SK-N-SH treated with all-trans-retinoic acid at 6 μM for 48 hours (cell line): Measurements from ENCODE around the gene DAAM2.

ENCODE experiments used
- ATAC-seq: fragments of 200-7000 bp; cut with Tn5 transposase; 3 replicates; pipeline ENCODE4 v1.9.1; 2020; ENCODE audit warnings: mild to moderate bottlenecking, moderate library complexity
- ARNTL ChIP-seq: fragments of 450-650 bp; formaldehyde crosslinking; IDR thresholded peaks from 2 replicates; pipeline ENCODE4 v1.5.0; 2020; ENCODE audit warnings: low read depth, mild to moderate bottlenecking, moderate library complexity, borderline replicate concordance
- CREB5 ChIP-seq: fragments of 250-450 bp; sonication (Bioruptor Pico); IDR thresholded peaks from 2 replicates; pipeline ENCODE4 v1.5.1; 2020; ENCODE audit warnings: low read depth, mild to moderate bottlenecking, moderate library complexity
- CSDC2 ChIP-seq: fragments of 250-450 bp; sonication (Bioruptor Pico); IDR thresholded peaks from 2 replicates; pipeline ENCODE4 v1.5.0; 2020; ENCODE audit warnings: mild to moderate bottlenecking, moderate library complexity
- CSRNP3 ChIP-seq: fragments of 250-450 bp; sonication (Bioruptor Pico); IDR thresholded peaks from 2 replicates; pipeline ENCODE4 v1.5.1; 2021; ENCODE audit warnings: mild to moderate bottlenecking, moderate library complexity
- ESRRG ChIP-seq: fragments of 250-450 bp; sonication (Bioruptor Pico); IDR thresholded peaks from 2 replicates; pipeline ENCODE4 v1.6.1; 2021; ENCODE audit warnings: mild to moderate bottlenecking
- GLIS3 ChIP-seq: fragments of 250-450 bp; sonication (Bioruptor Pico); IDR thresholded peaks from 2 replicates; pipeline ENCODE4 v1.5.0; 2020; ENCODE audit warnings: mild to moderate bottlenecking, moderate library complexity
- ISL1 ChIP-seq: fragments of 250-450 bp; sonication (Bioruptor Pico); IDR thresholded peaks from 2 replicates; pipeline ENCODE4 v2.1.2; 2022; ENCODE audit warnings: mild to moderate bottlenecking, moderate library complexity
- OSR1 ChIP-seq: fragments of 250-450 bp; sonication (Bioruptor Pico); IDR thresholded peaks from 2 replicates; pipeline ENCODE4 v1.8.0; 2022; ENCODE audit warnings: moderate library complexity, mild to moderate bottlenecking, inconsistent platforms
- PATZ1 ChIP-seq: fragments of 250-450 bp; sonication (Bioruptor Pico); IDR thresholded peaks from 2 replicates; pipeline ENCODE4 v1.8.0; 2020; ENCODE audit warnings: mild to moderate bottlenecking, moderate library complexity, borderline replicate concordance
- POU6F1 ChIP-seq: fragments of 250-450 bp; sonication (Bioruptor Pico); IDR thresholded peaks from 2 replicates; pipeline ENCODE4 v1.8.0; 2021; ENCODE audit warnings: low read depth, mild to moderate bottlenecking, moderate library complexity, borderline replicate concordance
- PPARA ChIP-seq: fragments of 250-450 bp; sonication (Bioruptor Pico); IDR thresholded peaks from 2 replicates; pipeline ENCODE4 v1.5.0; 2020; ENCODE audit warnings: mild to moderate bottlenecking, borderline replicate concordance
- RARB ChIP-seq: fragments of 250-450 bp; sonication (Bioruptor Pico); IDR thresholded peaks from 2 replicates; pipeline ENCODE4 v1.8.0; 2021; ENCODE audit warnings: mild to moderate bottlenecking, moderate library complexity
- SNAI2 ChIP-seq: fragments of 250-450 bp; sonication (Bioruptor Pico); IDR thresholded peaks from 2 replicates; pipeline ENCODE4 v1.5.0; 2020; ENCODE audit warnings: mild to moderate bottlenecking, moderate library complexity
- TCF4 ChIP-seq: fragments of 250-450 bp; sonication (Bioruptor Pico); IDR thresholded peaks from 2 replicates; pipeline ENCODE4 v1.8.0; 2021; ENCODE audit warnings: mild to moderate bottlenecking, moderate library complexity, borderline replicate concordance
- TOX ChIP-seq: fragments of 250-450 bp; sonication (Bioruptor Pico); IDR thresholded peaks from 2 replicates; pipeline ENCODE4 v1.8.0; 2021; ENCODE audit warnings: mild to moderate bottlenecking, moderate library complexity, borderline replicate concordance
- TSHZ2 ChIP-seq: fragments of 250-450 bp; sonication (Bioruptor Pico); IDR thresholded peaks from 2 replicates; pipeline ENCODE4 v1.5.0; 2020; ENCODE audit warnings: mild to moderate bottlenecking, moderate library complexity
- ZFP3 ChIP-seq: fragments of 250-450 bp; sonication (Bioruptor Pico); IDR thresholded peaks from 2 replicates; pipeline ENCODE4 v1.5.0; 2020; ENCODE audit warnings: mild to moderate bottlenecking, moderate library complexity
- ZFP30 ChIP-seq: fragments of 450-650 bp; formaldehyde crosslinking; IDR thresholded peaks from 2 replicates; pipeline ENCODE4 v1.5.0; 2022; ENCODE audit warnings: mild to moderate bottlenecking, moderate library complexity
- ZNF565 ChIP-seq: fragments of 450-650 bp; formaldehyde crosslinking; conservative IDR thresholded peaks from 2 replicates; pipeline ENCODE4 v1.5.0; 2020; ENCODE audit warnings: low read depth, mild to moderate bottlenecking, moderate library complexity
- ZNF70 ChIP-seq: fragments of 450-650 bp; formaldehyde crosslinking; IDR thresholded peaks from 2 replicates; pipeline ENCODE4 v1.5.0; 2020; ENCODE audit warnings: mild to moderate bottlenecking, moderate library complexity
- ZNF8 ChIP-seq: fragments of 450-650 bp; formaldehyde crosslinking; IDR thresholded peaks from 2 replicates; pipeline ENCODE4 v1.5.0; 2020; ENCODE audit warnings: mild to moderate bottlenecking, moderate library complexity

DAAM2 gene

GRCh38 chr6:39937686-39938333 lies 145.6 kb downstream of the DAAM2 start:
- no peak for TF ChIP-seq ARNTL (CRISPR knock-in tag)
- TF ChIP-seq RARB (CRISPR knock-in tag), result no peak
- TF ChIP-seq TOX, result no peak
- no peak for TF ChIP-seq ZNF8 (CRISPR knock-in tag)
- TF ChIP-seq OSR1 (CRISPR knock-in tag), result no peak
- no peak for TF ChIP-seq ZFP3 (CRISPR knock-in tag)
- TF ChIP-seq CSRNP3 (CRISPR knock-in tag), result no peak
- TF ChIP-seq PATZ1 (CRISPR knock-in tag), result no peak
- ATAC-seq, result no peak

GRCh38 chr6:39938773-39939654 lies 146.8 kb downstream of the DAAM2 start:
- no peak for ATAC-seq
- TF ChIP-seq SNAI2 (CRISPR knock-in tag) (no peak), CREB5 (CRISPR knock-in tag) (no peak), GLIS3 (CRISPR knock-in tag) (no peak)

GRCh38 chr6:39941138-39941537 lies 149.0 kb downstream of the DAAM2 start:
- no peak for TF ChIP-seq CSDC2
- no peak for TF ChIP-seq POU6F1
- no peak for TF ChIP-seq ESRRG (CRISPR knock-in tag)
- TF ChIP-seq ISL1, result no peak
- no peak for TF ChIP-seq RARB (CRISPR knock-in tag)
- no peak for TF ChIP-seq PPARA (CRISPR knock-in tag)
- TF ChIP-seq SNAI2 (CRISPR knock-in tag), result no peak
- no peak for TF ChIP-seq TCF4 (CRISPR knock-in tag)
- no peak for TF ChIP-seq ZNF565 (CRISPR knock-in tag)
- no peak for TF ChIP-seq ZNF70
- no peak for TF ChIP-seq TOX
- no peak for TF ChIP-seq CREB5 (CRISPR knock-in tag)
- TF ChIP-seq GLIS3 (CRISPR knock-in tag), result no peak
- TF ChIP-seq ZFP30 (CRISPR knock-in tag), result no peak

GRCh38 chr6:39941820-39942219 lies 149.6 kb downstream of the DAAM2 start:
- ATAC-seq, result no peak
- no peak for TF ChIP-seq CSRNP3 (CRISPR knock-in tag)
- TF ChIP-seq TOX, result no peak
- TF ChIP-seq ZNF565 (CRISPR knock-in tag), result no peak
- no peak for TF ChIP-seq ZNF8 (CRISPR knock-in tag)
- no peak for TF ChIP-seq TSHZ2
- no peak for TF ChIP-seq CSDC2
- no peak for TF ChIP-seq GLIS3 (CRISPR knock-in tag)
- no peak for TF ChIP-seq CREB5 (CRISPR knock-in tag)
- no peak for TF ChIP-seq PPARA (CRISPR knock-in tag)

More at GRCh38 chr6:39941138-39941537, 149.0 kb downstream of the DAAM2 start:
- ATAC-seq, result no peak
